ENCODE data around the gene INSYN2A.

The INSYN2A gene

GRCh38 chr10:127197154-127197432 lies 702 bp upstream of the INSYN2A start:
- peak overlapping the region; percentile 53 for H3K4me3 ChIP-seq (ENCODE audit: low read length)
- DNase-seq (ENCODE audit: low read depth): no peak
- TF ChIP-seq, protein P1, sequence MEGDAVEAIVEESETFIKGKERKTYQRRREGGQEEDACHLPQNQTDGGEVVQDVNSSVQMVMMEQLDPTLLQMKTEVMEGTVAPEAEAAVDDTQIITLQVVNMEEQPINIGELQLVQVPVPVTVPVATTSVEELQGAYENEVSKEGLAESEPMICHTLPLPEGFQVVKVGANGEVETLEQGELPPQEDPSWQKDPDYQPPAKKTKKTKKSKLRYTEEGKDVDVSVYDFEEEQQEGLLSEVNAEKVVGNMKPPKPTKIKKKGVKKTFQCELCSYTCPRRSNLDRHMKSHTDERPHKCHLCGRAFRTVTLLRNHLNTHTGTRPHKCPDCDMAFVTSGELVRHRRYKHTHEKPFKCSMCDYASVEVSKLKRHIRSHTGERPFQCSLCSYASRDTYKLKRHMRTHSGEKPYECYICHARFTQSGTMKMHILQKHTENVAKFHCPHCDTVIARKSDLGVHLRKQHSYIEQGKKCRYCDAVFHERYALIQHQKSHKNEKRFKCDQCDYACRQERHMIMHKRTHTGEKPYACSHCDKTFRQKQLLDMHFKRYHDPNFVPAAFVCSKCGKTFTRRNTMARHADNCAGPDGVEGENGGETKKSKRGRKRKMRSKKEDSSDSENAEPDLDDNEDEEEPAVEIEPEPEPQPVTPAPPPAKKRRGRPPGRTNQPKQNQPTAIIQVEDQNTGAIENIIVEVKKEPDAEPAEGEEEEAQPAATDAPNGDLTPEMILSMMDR (conservative IDR thresholded peaks at IDR 0.05; ENCODE audit: low read length): no peak

GRCh38 chr10:127195571-127196281 lies 665 bp downstream of the INSYN2A start:
- DNase-seq (ENCODE audit: low read depth): peak; percentile 25

GRCh38 chr10:127195041-127195506 lies 1.3 kb downstream of the INSYN2A start:
- H3K4me3 ChIP-seq (ENCODE audit: low read length): peak overlapping the region; percentile 51
- peak; percentile 26 for DNase-seq (ENCODE audit: low read depth)

More at GRCh38 chr10:127195571-127196281, 665 bp downstream of the INSYN2A start:
- TF ChIP-seq, protein P1 (conservative IDR thresholded peaks at IDR 0.05; ENCODE audit: low read length): no peak
- H3K4me3 ChIP-seq (ENCODE audit: low read length): peak overlapping the region; percentile 51

GRCh38 chr10:127194599-127194998 lies 1.8 kb downstream of the INSYN2A start:
- TF ChIP-seq, protein P1 (conservative IDR thresholded peaks at IDR 0.05; ENCODE audit: low read length): no peak
- no peak for DNase-seq (ENCODE audit: low read depth)
- H3K4me3 ChIP-seq (ENCODE audit: low read length): no peak overlapping the region

More at GRCh38 chr10:127195041-127195506, 1.3 kb downstream of the INSYN2A start:
- TF ChIP-seq, protein P1 (conservative IDR thresholded peaks at IDR 0.05; ENCODE audit: low read length): no peak

DNA sequence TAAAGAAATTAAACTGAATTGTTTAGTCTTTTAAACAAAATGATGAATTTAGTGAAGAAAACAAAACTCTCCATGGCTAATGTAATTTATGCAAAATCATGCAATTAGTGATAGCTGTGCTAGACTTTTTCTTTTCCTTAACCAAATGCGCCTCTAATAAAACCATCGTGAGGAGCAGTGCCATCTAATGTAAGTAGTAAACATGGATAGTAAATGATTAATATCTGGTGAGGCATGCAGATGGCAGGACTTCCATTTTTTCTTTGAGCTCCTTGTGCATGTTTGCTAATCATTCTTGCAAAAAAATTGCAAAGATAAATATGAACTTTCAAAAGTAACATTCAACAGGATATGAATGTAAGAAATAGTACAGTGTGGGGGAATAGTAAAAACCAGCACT lies 2.3 kb downstream of the INSYN2A start:
- TF ChIP-seq, protein P1 (conservative IDR thresholded peaks at IDR 0.05; ENCODE audit: low read length): no peak
- no peak overlapping the region for H3K4me3 ChIP-seq (ENCODE audit: low read length)
- no peak for DNase-seq (ENCODE audit: low read depth)

GRCh38 chr10:127193125-127193524 lies 3.3 kb downstream of the INSYN2A start:
- peak; percentile 54 for DNase-seq (ENCODE audit: low read depth)
- TF ChIP-seq, protein P1 (conservative IDR thresholded peaks at IDR 0.05; ENCODE audit: low read length): no peak
- no peak overlapping the region for H3K4me3 ChIP-seq (ENCODE audit: low read length)

DNA sequence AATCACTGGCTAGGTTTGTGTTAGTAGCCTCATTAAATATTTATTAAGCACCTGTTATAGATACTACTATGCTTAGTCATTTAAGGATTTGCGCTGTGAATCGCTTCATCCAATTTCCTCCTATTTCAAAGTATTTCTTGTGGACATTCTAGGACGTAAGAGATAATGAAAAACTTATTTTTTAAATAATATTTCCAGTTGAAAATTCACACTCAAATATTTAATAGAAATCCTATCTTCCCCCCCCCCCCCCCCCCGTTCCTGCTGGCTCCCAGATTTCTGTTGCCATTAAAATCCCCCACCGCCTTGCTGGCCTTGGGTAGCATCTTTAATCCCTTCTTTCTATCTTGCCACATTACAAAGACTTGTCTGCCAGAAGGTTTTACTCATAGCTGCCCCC lies 6.0 kb downstream of the INSYN2A start:
- TF ChIP-seq, protein P1 (conservative IDR thresholded peaks at IDR 0.05; ENCODE audit: low read length): no peak
- no peak for DNase-seq (ENCODE audit: low read depth)
- H3K4me3 ChIP-seq (ENCODE audit: low read length): no peak overlapping the region
